CD4-positive, alpha-beta memory T cell (primary cell): ENCODE measurements around the gene SPDYE16. TPM values are rescaled to one million over a fixed set of nuclear protein-coding genes. Genes with fewer than 3 reads are reported as not detected.
"Not testable (repeated sequence)": the region's sequence is repeated elsewhere in the genome, so short reads cannot be mapped to it uniquely, and the experiment has no call there.

Experiments used
- CTCF ChIA-PET: fragments of 350-600 bp; sonication (Branson Sonifier 250); formaldehyde crosslinking; loops from one replicate; lab custom pipeline; 2021; ENCODE audit warnings: inconsistent platforms; ENCODE audit not compliant: partially characterized antibody; lab: Charles Lee
- POLR2A ChIA-PET: fragments of 350-600 bp; sonication (Branson Sonifier 250); formaldehyde crosslinking; loops from one replicate; lab custom pipeline; 2021; ENCODE audit not compliant: partially characterized antibody; lab: Charles Lee
- DNase-seq, 5 donors: peaks; one replicate each; pipeline versions ENCODE4 v3.0.0 to v3.0.0-alpha.2; 2020 to 2022; ENCODE audit warnings: mixed read lengths in 1 of 5
- H3K27ac ChIP-seq: one replicate; pipeline ENCODE4 v1.7.0; 2013; ENCODE audit warnings: low read depth, low read length
- H3K27me3 ChIP-seq: 2 replicates; pipeline ENCODE4 v1.7.0; 2013; ENCODE audit warnings: mild to moderate bottlenecking, low read length, moderate library complexity; ENCODE audit not compliant: insufficient read depth
- H3K36me3 ChIP-seq: 2 replicates; pipeline ENCODE4 v1.7.0; 2013; ENCODE audit warnings: mild to moderate bottlenecking, low read length, moderate library complexity; ENCODE audit not compliant: insufficient read depth
- H3K4me1 ChIP-seq: 2 replicates; pipeline ENCODE4 v1.7.0; 2013; ENCODE audit warnings: mild to moderate bottlenecking, low read length, moderate library complexity; ENCODE audit not compliant: insufficient read depth
- H3K4me3 ChIP-seq, 2 donors: one replicate each; pipeline ENCODE4 v1.7.0; 2013; ENCODE audit warnings: low read length in 2 of 2, mild to moderate bottlenecking in 1 of 2
- H3K9me3 ChIP-seq, 2 donors: one replicate each; pipeline ENCODE4 v1.7.0; 2013; ENCODE audit warnings: low read length in 2 of 2, control low read depth in 1 of 2; ENCODE audit not compliant: control insufficient read depth in 1 of 2
- H3K27ac Mint-ChIP-seq, 7 donors: one replicate each; pipeline ENCODE4 v1.8.0; 2020 to 2021; ENCODE audit warnings: mixed read lengths in 7 of 7, mild to moderate bottlenecking in 6 of 7, inconsistent platforms in 3 of 7, moderate library complexity in 3 of 7
- H3K27me3 Mint-ChIP-seq, 2 donors: one replicate each; pipeline ENCODE4 v1.8.0; 2020 to 2021; ENCODE audit warnings: mixed read lengths in 2 of 2
- H3K36me3 Mint-ChIP-seq, 2 donors: one replicate each; pipeline ENCODE4 v1.8.0; 2020 to 2021; ENCODE audit warnings: mixed read lengths in 2 of 2, inconsistent platforms in 1 of 2, mild to moderate bottlenecking in 1 of 2
- H3K4me1 Mint-ChIP-seq, 4 donors: one replicate each; pipeline ENCODE4 v1.8.0; 2020 to 2021; ENCODE audit warnings: mixed read lengths in 4 of 4, mild to moderate bottlenecking in 1 of 4
- H3K4me3 Mint-ChIP-seq, 8 donors: one replicate each; pipeline ENCODE4 v1.8.0; 2020 to 2021; ENCODE audit warnings: mixed read lengths in 8 of 8, mild to moderate bottlenecking in 7 of 8, moderate library complexity in 6 of 8, inconsistent platforms in 3 of 8
- H3K9me3 Mint-ChIP-seq, 8 donors: one replicate each; pipeline ENCODE4 v1.8.0; 2020 to 2021; ENCODE audit warnings: mixed read lengths in 8 of 8, mild to moderate bottlenecking in 5 of 8, inconsistent platforms in 3 of 8, moderate library complexity in 1 of 8
- intact Hi-C: fragments of 100-400 bp; cut with micrococcal nuclease; formaldehyde crosslinking; loops from one replicate; pipeline ENCODE4 v1.15.1; 2023
- polyA plus RNA-seq, 2 donors: library from polyadenylated mRNA; unstranded; fragments of 300-500 nt; fragmentation: Illumina TruSeq; gene quantifications; one replicate each; pipeline ENCODE4 v1.2.3, GENCODE V29; 2021
- total RNA-seq, 2 experiments: library from RNA; stranded (reverse); gene quantifications; one replicate each; pipeline ENCODE4 v1.2.3, GENCODE V29; 2021

SPDYE16 gene
- total and polyA plus RNA-seq, 4 experiments from 2014 or later, result 0.21 to 1.1 (median 0.73) TPM; not detected in 1

DNA sequence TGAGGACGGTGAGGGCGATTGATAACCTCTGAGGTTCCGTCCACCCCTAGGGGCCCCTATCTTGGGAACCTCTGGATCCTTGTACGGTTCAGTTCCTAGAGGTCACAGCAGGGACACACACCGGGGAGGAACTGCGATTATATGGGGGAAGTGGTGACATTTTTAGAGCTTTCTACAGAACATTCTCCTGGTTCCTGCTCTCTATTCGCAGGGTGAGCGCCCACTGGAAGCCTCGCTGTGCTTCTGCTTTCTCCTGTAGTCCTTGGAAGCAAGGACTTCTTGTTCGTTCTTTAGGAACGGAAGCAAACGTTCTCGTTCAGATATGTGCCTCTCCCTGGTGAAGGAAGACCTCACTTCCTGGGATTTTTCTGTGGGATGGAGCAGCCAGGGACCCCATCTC lies 55.1 kb downstream of the SPDYE16 start:
- H3K4me1 ChIP-seq, H3K27ac ChIP-seq, H3K9me3 ChIP-seq, H3K27me3 Mint-ChIP-seq, H3K27ac Mint-ChIP-seq, DNase-seq, intact Hi-C loops, H3K4me1 Mint-ChIP-seq, H3K36me3 Mint-ChIP-seq, H3K4me3 ChIP-seq, H3K36me3 ChIP-seq, POLR2A ChIA-PET, H3K9me3 Mint-ChIP-seq, CTCF ChIA-PET, H3K27me3 ChIP-seq, H3K4me3 Mint-ChIP-seq: not testable (repeated sequence)

DNA sequence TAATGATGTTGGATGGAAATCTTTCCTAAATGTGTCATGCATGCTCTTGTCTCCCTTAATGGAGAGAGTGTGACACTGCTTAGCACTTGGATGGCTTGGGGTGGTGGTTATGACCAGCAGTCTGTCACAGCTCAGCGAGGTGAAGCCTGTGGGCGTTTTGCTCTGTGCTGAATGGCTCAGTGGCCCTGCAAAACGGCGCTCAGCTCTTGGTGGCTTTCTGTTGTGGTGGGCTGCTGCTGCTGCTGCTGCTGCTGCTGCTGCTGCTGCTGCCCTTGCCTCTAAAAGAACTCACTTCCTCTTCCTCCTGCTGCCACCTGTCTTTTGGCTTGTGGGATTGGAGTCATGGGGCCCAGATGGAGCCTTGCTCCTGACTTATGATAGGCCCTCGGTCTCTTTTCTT lies 56.5 kb downstream of the SPDYE16 start:
- H3K4me1 Mint-ChIP-seq, CTCF ChIA-PET: not testable (repeated sequence)

DNA sequence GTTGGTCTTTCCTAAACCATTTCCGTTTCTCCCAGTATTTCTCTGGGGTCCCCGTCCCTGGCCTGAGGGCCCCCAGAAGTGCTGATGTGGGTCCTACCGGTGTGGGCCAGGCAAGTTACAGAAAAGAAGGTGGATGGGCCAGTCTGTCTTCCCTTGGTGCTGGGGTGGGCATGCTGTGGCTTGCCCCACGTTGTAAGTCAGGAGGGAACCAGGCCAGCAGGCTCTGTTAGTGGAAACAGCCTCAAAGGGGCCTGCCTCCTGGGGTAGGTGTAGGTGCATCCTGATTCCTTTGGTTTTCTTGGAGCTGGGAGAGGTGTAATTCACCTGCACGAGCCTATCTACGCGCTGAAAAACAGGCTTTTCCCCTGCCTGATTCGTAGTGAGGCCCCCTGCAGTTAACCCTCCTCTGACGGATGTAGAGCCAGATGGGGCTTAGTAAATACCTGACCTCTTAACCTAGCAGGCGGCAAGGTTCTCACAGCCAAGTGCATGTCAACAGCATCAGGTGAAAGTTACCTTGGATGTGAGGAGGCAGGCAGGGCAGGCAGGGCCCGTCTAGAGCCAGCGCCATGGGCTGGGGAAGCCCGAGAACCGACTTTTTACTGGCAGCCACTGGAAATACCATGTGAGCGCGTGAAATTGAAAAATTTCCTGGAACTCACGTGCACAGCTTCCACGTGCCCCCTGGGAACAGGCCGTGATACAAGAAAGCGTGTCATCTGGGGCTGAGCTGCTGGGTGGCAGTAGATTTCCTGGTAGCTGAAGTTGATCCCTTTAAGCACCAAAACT lies 57.1 kb downstream of the SPDYE16 start:
- H3K36me3 Mint-ChIP-seq, H3K4me1 ChIP-seq, intact Hi-C loops, DNase-seq, POLR2A ChIA-PET, H3K27me3 Mint-ChIP-seq, H3K27ac ChIP-seq, H3K4me3 ChIP-seq, H3K36me3 ChIP-seq, H3K4me3 Mint-ChIP-seq, H3K27me3 ChIP-seq, CTCF ChIA-PET, H3K9me3 Mint-ChIP-seq, H3K9me3 ChIP-seq, H3K4me1 Mint-ChIP-seq: not testable (repeated sequence)
- H3K27ac Mint-ChIP-seq, result peak overlapping the region in 1 of 7 donors; percentile 78

More for the DNA sequence above, 56.5 kb downstream of the SPDYE16 start:
- H3K9me3 ChIP-seq, H3K27me3 Mint-ChIP-seq, intact Hi-C loops, H3K4me3 ChIP-seq, H3K27ac ChIP-seq, H3K27me3 ChIP-seq, H3K36me3 Mint-ChIP-seq, H3K9me3 Mint-ChIP-seq, H3K4me1 ChIP-seq, H3K36me3 ChIP-seq, POLR2A ChIA-PET: not testable (repeated sequence)
- Mint-ChIP-seq H3K27ac (peak overlapping the region in 5 of 7 donors; percentile 77 to 88 (median 83)), H3K4me3 (peak overlapping the region in 6 of 8 donors; percentile 36 to 78 (median 64))
- peak; percentile 26 to 50 (median 29) for DNase-seq

DNA sequence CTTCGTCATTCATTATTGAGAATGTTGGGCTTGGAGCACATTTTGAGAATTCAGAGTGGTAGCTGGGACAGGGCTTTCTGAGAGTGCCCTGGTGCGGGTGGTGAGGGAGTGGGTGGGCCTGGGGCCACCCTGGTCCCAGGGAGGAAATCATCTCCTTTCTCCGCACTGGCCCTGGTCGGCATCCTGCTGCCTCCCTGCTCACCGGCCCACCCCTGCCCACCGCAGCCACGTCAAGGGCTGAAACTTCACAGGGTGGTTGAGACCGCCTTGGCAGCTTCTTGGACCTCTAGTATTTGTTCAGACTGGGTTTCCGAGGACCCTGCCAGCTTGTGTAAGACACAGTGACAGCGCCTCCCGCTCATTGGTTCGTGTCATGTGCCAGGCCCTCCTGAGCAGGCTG lies 58.6 kb downstream of the SPDYE16 start:
- H3K9me3 ChIP-seq, H3K36me3 Mint-ChIP-seq, H3K27me3 ChIP-seq, H3K27me3 Mint-ChIP-seq, POLR2A ChIA-PET, H3K4me3 ChIP-seq, H3K4me1 ChIP-seq, H3K9me3 Mint-ChIP-seq, CTCF ChIA-PET, intact Hi-C loops, H3K27ac Mint-ChIP-seq, H3K36me3 ChIP-seq, H3K4me3 Mint-ChIP-seq, H3K27ac ChIP-seq, H3K4me1 Mint-ChIP-seq, DNase-seq: not testable (repeated sequence)

DNA sequence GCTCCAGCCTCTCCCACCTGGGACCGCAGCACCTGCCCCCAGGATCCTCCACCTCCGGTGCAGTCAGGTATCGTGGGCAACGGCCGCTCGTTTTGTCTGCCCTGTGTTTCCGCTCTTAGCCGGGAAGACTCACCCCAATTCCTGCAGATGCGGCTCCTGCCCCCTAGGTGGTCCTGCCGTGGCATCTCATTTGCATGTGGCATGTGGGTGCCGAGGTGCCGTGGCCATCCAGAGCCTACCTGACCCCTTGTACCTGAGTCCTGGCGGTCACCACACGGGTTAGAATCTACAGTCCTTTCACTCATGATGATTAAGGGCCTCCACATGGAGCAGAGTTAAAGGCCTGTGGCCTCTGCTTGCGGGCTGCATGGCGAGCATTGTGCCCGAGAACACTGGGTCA lies 60.0 kb downstream of the SPDYE16 start:
- H3K9me3 ChIP-seq, POLR2A ChIA-PET, H3K9me3 Mint-ChIP-seq, H3K27ac ChIP-seq, DNase-seq, H3K4me3 ChIP-seq, H3K4me1 ChIP-seq, H3K27me3 Mint-ChIP-seq, H3K36me3 ChIP-seq, H3K4me1 Mint-ChIP-seq, H3K4me3 Mint-ChIP-seq, CTCF ChIA-PET, H3K27ac Mint-ChIP-seq, intact Hi-C loops, H3K36me3 Mint-ChIP-seq, H3K27me3 ChIP-seq: not testable (repeated sequence)

DNA sequence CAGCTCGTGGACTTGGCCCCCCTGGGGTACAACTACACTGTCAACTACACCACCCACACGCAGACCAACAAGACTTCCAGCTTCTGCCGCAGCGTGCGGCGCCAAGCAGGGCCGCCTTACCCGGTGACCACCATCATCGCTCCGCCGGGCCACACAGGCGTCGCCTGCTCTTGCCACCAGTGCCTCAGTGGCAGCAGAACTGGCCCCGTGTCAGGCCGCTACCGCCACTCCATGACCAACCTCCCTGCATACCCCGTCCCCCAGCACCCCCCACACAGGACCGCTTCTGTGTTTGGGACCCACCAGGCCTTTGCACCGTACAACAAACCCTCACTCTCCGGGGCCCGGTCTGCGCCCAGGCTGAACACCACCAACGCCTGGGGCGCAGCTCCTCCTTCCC lies 60.4 kb downstream of the SPDYE16 start:
- H3K4me1 Mint-ChIP-seq, H3K4me3 Mint-ChIP-seq, CTCF ChIA-PET, H3K4me3 ChIP-seq, intact Hi-C loops, POLR2A ChIA-PET, H3K9me3 ChIP-seq, H3K9me3 Mint-ChIP-seq, H3K36me3 ChIP-seq, H3K27me3 ChIP-seq, DNase-seq, H3K27me3 Mint-ChIP-seq, H3K4me1 ChIP-seq, H3K36me3 Mint-ChIP-seq, H3K27ac ChIP-seq: not testable (repeated sequence)
- H3K27ac Mint-ChIP-seq, result peak overlapping the region in 1 of 7 donors; percentile 64
